IMR-90 (cell line): ENCODE results near the gene BMP7. TPM values are rescaled to one million over a fixed set of nuclear protein-coding genes. Genes with fewer than 3 reads are reported as not detected.

ENCODE experiments used
- ATAC-seq: fragments of 200-7000 bp; cut with Tn5 transposase; 2 replicates; pipeline ENCODE4 v1.9.1; 2020; ENCODE audit warnings: low read depth, mild to moderate bottlenecking, moderate library complexity
- BruUV-seq: library from RNA; stranded (reverse); fragments of 400-500 nt; replicated peaks from 2 replicates; lab custom pipeline; 2021; lab: Mats Ljungman, UMichigan
- CTCF ChIA-PET: fragments of 300-600 bp; formaldehyde crosslinking; extraction: SDS; loops from one replicate; lab custom pipeline; 2021; ENCODE audit warnings: antibody characterized with exemption; lab: Yijun Ruan, JAX
- POLR2A ChIA-PET: fragments of 300-600 bp; sonication (Branson Sonifier 250); formaldehyde crosslinking; loops from one replicate; lab custom pipeline; 2022; ENCODE audit warnings: antibody characterized with exemption; ENCODE audit not compliant: unreplicated experiment; lab: Charles Lee
- DNase-seq: peaks from one replicate; pipeline ENCODE4 v3.0.0; 2013
- H2AFZ ChIP-seq: replicated peaks from 2 replicates; pipeline ENCODE3; 2013; ENCODE audit warnings: low read length, mild to moderate bottlenecking; ENCODE audit not compliant: poor library complexity
- H2AK5ac ChIP-seq: 2 replicates; pipeline ENCODE4 v1.6.1; 2013; ENCODE audit warnings: low read depth, low read length, inconsistent platforms
- H2AK9ac ChIP-seq: replicated peaks from 2 replicates; pipeline ENCODE3; 2013; ENCODE audit warnings: mild to moderate bottlenecking, low read depth, low read length, moderate library complexity; ENCODE audit not compliant: poor library complexity
- H2BK120ac ChIP-seq: 2 replicates; pipeline ENCODE4 v1.6.1; 2013; ENCODE audit warnings: low read depth, low read length, inconsistent platforms
- H2BK15ac ChIP-seq: 3 replicates; pipeline ENCODE4 v1.6.1; 2013; ENCODE audit warnings: low read depth, low read length, inconsistent platforms
- H2BK20ac ChIP-seq: 2 replicates; pipeline ENCODE4 v1.6.1; 2013; ENCODE audit warnings: low read depth, mild to moderate bottlenecking, inconsistent platforms, low read length, moderate library complexity
- H2BK5ac ChIP-seq: 2 replicates; pipeline ENCODE4 v1.6.1; 2013; ENCODE audit warnings: mild to moderate bottlenecking, low read depth, low read length, inconsistent platforms; ENCODE audit not compliant: poor library complexity, severe bottlenecking
- H3K14ac ChIP-seq: replicated peaks from 2 replicates; pipeline ENCODE4 v1.6.1; 2013; ENCODE audit warnings: low read depth, low read length, inconsistent platforms
- H3K18ac ChIP-seq: 2 replicates; pipeline ENCODE4 v1.6.1; 2013; ENCODE audit warnings: low read depth, low read length, control low read depth
- H3K23ac ChIP-seq: 2 replicates; pipeline ENCODE4 v1.6.1; 2013; ENCODE audit warnings: low read depth, low read length, inconsistent platforms
- H3K27ac ChIP-seq: 2 replicates; pipeline ENCODE4 v1.5.1; 2013; ENCODE audit warnings: mild to moderate bottlenecking, control low read depth, low read length; ENCODE audit not compliant: insufficient read depth
- H3K27me3 ChIP-seq: 2 replicates; pipeline ENCODE4 v1.6.1; 2013; ENCODE audit warnings: low read length; ENCODE audit not compliant: control insufficient read depth, insufficient read depth
- H3K36me3 ChIP-seq: 2 replicates; pipeline ENCODE4 v1.6.1; 2013; ENCODE audit warnings: low read length, mixed read lengths; ENCODE audit not compliant: control insufficient read depth, insufficient read depth
- H3K4ac ChIP-seq: 2 replicates; pipeline ENCODE4 v1.6.1; 2013; ENCODE audit warnings: low read depth, low read length, inconsistent platforms
- H3K4me1 ChIP-seq: 2 replicates; pipeline ENCODE4 v1.6.1; 2013; ENCODE audit warnings: low read length, mixed read lengths; ENCODE audit not compliant: control insufficient read depth, insufficient read depth
- H3K4me2 ChIP-seq: 2 replicates; pipeline ENCODE4 v1.6.1; 2013; ENCODE audit warnings: low read depth, mild to moderate bottlenecking, control low read depth, low read length, moderate library complexity
- H3K4me3 ChIP-seq: 2 replicates; pipeline ENCODE4 v1.5.1; 2013; ENCODE audit warnings: low read depth, mild to moderate bottlenecking, control low read depth, low read length, moderate library complexity; ENCODE audit not compliant: insufficient read depth
- H3K56ac ChIP-seq: 2 replicates; pipeline ENCODE4 v1.6.1; 2013; ENCODE audit warnings: low read length, inconsistent platforms; ENCODE audit not compliant: insufficient read depth; ENCODE audit errors: extremely low read depth
- H3K79me1 ChIP-seq, 2 experiments: 2 replicates each; pipeline ENCODE4 v1.6.1; 2013; ENCODE audit warnings: low read length in 2 of 2, inconsistent platforms in 1 of 2, low read depth in 1 of 2
- H3K9ac ChIP-seq: 2 replicates; pipeline ENCODE4 v1.6.1; 2013; ENCODE audit warnings: low read depth, low read length, control low read depth
- H3K9me1 ChIP-seq: 2 replicates; pipeline ENCODE4 v1.6.1; 2013; ENCODE audit warnings: low read length, inconsistent platforms; ENCODE audit not compliant: insufficient read depth
- H3K9me3 ChIP-seq: 2 replicates; pipeline ENCODE4 v1.6.1; 2013; ENCODE audit warnings: low read length; ENCODE audit not compliant: control insufficient read depth, insufficient read depth
- H4K20me1 ChIP-seq: 2 replicates; pipeline ENCODE4 v1.6.1; 2013; ENCODE audit warnings: low read length, inconsistent platforms; ENCODE audit not compliant: insufficient read depth
- H4K5ac ChIP-seq: 2 replicates; pipeline ENCODE4 v1.6.1; 2013; ENCODE audit warnings: mild to moderate bottlenecking, low read depth, low read length, control low read depth
- H4K8ac ChIP-seq, 2 experiments: 2 replicates each; pipeline ENCODE4 v1.6.1; 2013; ENCODE audit warnings: low read depth in 2 of 2, low read length in 2 of 2, control low read depth in 1 of 2, inconsistent platforms in 1 of 2
- H4K91ac ChIP-seq: 2 replicates; pipeline ENCODE4 v1.6.1; 2013; ENCODE audit warnings: low read depth, low read length, inconsistent platforms; ENCODE audit not compliant: insufficient read depth
- BHLHE40 ChIP-seq: fragments of 150-350 bp; IDR thresholded peaks from 2 replicates; pipeline ENCODE4 v1.6.1; 2016; ENCODE audit warnings: mild to moderate bottlenecking, low read depth, low read length
- WGBS, 2 experiments: methylation state at CpG; one replicate each; pipeline versions ENCODE4 v1.1.5 to v1.1.7; 2013; ENCODE audit warnings: missing lambda C conversion rate in 2 of 2; ENCODE audit not compliant: insufficient read length in 1 of 2; ENCODE audit errors: extremely low coverage in 2 of 2; 5-methylcytosine and 5-hydroxymethylcytosine counted together
- dilution Hi-C: fragments of 300-500 bp; cut with HindIII; formaldehyde crosslinking; loops from one replicate; pipeline ENCODE4 v1.14.3; 2018; ENCODE audit warnings: low sequenced_read_pairs; ENCODE audit not compliant: unreplicated experiment
- in situ Hi-C: fragments of 300-500 bp; cut with MboI; formaldehyde crosslinking; loops from 3 replicates; pipeline ENCODE4 v1.14.3; 2019; ENCODE audit warnings: low sequenced_read_pairs, inconsistent platforms, mixed read lengths
- intact Hi-C: fragments of 100-400 bp; cut with micrococcal nuclease; formaldehyde crosslinking; loops from 2 replicates; pipeline ENCODE4 v1.10.0; 2022
- polyA plus RNA-seq, 3 experiments: library from polyadenylated mRNA; depleted of rRNA; stranded (reverse); fragments of >200 nt; gene quantifications; 2 replicates each; pipeline ENCODE4 v1.2.3, GENCODE V29; 2012; ENCODE audit warnings: low replicate concordance in 1 of 3
- total RNA-seq: library from RNA; depleted of rRNA; stranded (reverse); fragments of >200 nt; gene quantifications from 2 replicates; pipeline ENCODE4 v1.2.3, GENCODE V29; 2012

The BMP7 gene
- total and polyA plus RNA-seq, 2 of the 4 experiments (the other 2 are of a cell fraction): not detected

GRCh38 chr20:57262784-57263609 is 3.4 kb downstream of the BMP7 start:
- Histone ChIP-seq H2AK9ac (no peak overlapping the region), H3K9me3 (no peaks in the 10 kb centered on the region), H2AK5ac (no peak overlapping the region), H3K4ac (no peak overlapping the region), H3K4me1 (no peaks in the 10 kb centered on the region), H3K9me1 (no peaks in the 10 kb centered on the region), H4K91ac (no peak overlapping the region), H3K4me3 (no peak overlapping the region), H3K14ac (no peak overlapping the region), H4K8ac (no peak overlapping the region), H3K4me2 (no peak overlapping the region), H3K36me3 (no peaks in the 10 kb centered on the region), H2AFZ (no peak overlapping the region), H2BK15ac (no peak overlapping the region), H3K18ac (no peak overlapping the region), H3K23ac (no peak overlapping the region), H4K20me1 (no peaks in the 10 kb centered on the region), H2BK20ac (no peak overlapping the region), H3K79me1 (no peaks in the 10 kb centered on the region), H3K27ac (no peak overlapping the region), H2BK5ac (no peak overlapping the region), H4K5ac (no peak overlapping the region), H3K27me3 (peaks cover 74% of the 10 kb centered on the region), H3K56ac (no peak overlapping the region), H2BK120ac (no peak overlapping the region), H3K9ac (no peak overlapping the region)
- TF ChIP-seq BHLHE40: no peak
- DNase-seq: no peak
- CTCF ChIA-PET: no interaction called here
- no peak for ATAC-seq
- POLR2A ChIA-PET: no interaction called here
- in situ Hi-C loops: no loop called here
- intact Hi-C loops: no loop called here
- 28% methylated on average over 3 of the region's 10 CpGs; no CpG with 5 or more reads in 1 of the 2 experiments for WGBS, 2 experiments
- BruUV-seq: no TSS peak
- dilution Hi-C loops: no loop called here
